ENCODE measurements around the gene GLA.

The GLA gene

DNA sequence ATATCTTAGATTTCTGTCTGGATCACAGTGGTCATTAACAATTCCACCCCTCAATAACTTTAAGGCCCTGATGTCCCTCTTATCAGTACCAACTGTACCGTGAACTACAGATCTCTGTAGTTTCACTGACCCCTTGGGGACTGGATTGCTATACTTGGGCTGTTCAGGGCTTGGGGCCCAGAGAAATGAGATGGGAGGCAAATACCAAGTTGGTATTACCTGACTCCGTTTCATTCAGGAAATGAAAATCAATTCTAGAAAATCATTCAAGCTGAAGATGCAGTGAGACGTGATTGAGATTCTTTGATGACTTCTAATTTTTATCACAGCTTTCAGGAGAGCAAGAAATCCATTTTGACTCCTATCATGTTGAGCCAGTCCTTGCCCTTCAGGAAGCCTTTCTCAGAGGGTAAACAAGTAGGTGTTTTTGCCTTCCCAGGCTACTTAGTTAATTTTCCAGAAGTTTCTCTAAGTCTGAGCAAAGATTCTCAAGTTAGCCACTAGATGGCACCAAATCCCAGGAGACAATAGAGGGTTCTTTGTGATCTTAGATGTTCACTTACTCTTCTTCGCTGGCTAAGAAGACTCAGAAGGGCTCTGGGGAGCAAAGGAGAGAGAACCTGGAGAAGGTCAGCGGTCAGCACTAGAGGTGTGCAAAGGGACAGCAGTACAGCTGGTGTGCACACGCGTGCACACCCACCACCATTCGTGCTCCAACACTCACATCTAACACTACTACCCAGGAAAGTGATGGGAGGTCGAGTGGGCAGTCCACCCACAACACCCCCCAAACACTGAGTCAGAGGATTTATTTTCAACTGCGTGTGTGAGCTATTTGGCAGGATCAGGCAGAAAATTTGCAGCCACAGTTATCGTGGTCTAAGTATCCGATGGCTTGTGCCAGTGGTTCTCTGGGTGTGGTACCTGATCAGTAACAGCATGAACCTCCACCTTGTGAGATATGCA, 7.7 kb upstream of the GLA start:
- no peak for TF ChIP-seq GATA3 (IDR thresholded peaks at IDR 0.05; ENCODE audit: low read depth, low read length)

DNA sequence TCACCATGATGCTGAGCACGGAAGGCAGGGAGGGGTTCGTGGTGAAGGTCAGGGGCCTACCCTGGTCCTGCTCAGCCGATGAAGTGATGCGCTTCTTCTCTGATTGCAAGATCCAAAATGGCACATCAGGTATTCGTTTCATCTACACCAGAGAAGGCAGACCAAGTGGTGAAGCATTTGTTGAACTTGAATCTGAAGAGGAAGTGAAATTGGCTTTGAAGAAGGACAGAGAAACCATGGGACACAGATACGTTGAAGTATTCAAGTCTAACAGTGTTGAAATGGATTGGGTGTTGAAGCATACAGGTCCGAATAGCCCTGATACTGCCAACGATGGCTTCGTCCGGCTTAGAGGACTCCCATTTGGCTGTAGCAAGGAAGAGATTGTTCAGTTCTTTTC, 4.3 kb upstream of the GLA start:
- no peak for TF ChIP-seq GATA3 (IDR thresholded peaks at IDR 0.05; ENCODE audit: low read depth, low read length)

DNA sequence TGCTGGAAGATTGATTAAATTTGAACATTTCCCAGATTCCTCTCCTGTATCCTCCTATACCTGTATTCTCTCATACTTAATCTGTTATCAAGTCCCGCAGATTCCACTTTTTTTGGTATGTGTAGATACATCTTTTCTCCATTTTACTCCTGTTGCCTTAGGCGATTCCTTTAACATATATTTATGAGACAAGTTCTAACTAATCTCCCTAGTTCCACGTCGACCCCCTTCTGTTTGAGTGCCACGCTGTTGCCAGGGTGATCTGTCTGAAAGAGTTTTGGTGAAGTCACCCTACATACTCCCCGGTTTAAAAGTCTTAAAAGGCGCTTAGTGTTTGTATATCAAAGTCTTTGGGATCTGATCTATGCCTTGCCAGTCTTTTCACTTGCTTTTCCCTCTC, 2.7 kb upstream of the GLA start:
- TF ChIP-seq GATA3 (IDR thresholded peaks at IDR 0.05; ENCODE audit: low read depth, low read length) (no peak), GATA2 (IDR thresholded peaks at IDR 0.05; ENCODE audit: low read depth, low read length) (no peak)

DNA sequence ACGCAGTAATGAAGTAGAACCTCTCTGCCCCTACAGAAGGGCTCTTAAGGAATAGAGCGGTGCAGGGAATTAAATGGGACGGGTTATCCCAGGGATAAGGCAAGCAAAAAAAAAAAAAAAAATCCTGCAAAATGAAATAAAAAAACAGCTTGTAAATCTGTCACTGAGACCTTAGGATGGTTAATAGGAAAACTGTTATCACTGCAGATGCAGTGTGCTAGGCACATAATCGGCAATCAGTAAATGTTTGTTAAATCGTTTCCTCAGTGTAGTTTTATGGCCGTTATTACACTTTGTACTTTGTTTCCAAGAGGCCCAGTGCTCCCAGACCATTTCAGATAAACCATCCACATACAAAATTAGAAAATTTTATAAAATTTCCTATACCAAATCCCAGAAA, 1.3 kb upstream of the GLA start:
- no peak for TF ChIP-seq GATA2 (IDR thresholded peaks at IDR 0.05; ENCODE audit: low read depth, low read length)
- no peak for TF ChIP-seq GATA3 (IDR thresholded peaks at IDR 0.05; ENCODE audit: low read depth, low read length)

DNA sequence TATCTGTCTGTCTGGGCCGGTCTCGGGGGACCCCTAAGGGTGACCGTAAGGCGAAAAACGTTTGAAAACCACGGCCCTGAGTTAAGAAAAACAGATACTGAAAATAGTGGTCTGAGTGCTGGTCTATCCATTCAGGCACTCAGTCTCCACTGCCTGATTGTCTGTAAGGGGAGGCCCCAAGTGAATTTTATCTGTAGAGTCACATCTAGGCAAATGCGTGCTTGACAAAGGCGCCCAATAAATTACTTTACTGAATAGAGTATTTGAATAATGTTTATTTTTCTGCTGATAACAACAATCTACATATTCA, 762 bp upstream of the GLA start:
- no peak for TF ChIP-seq GATA2 (IDR thresholded peaks at IDR 0.05; ENCODE audit: low read depth, low read length)
- no peak for TF ChIP-seq GATA3 (IDR thresholded peaks at IDR 0.05; ENCODE audit: low read depth, low read length)

DNA sequence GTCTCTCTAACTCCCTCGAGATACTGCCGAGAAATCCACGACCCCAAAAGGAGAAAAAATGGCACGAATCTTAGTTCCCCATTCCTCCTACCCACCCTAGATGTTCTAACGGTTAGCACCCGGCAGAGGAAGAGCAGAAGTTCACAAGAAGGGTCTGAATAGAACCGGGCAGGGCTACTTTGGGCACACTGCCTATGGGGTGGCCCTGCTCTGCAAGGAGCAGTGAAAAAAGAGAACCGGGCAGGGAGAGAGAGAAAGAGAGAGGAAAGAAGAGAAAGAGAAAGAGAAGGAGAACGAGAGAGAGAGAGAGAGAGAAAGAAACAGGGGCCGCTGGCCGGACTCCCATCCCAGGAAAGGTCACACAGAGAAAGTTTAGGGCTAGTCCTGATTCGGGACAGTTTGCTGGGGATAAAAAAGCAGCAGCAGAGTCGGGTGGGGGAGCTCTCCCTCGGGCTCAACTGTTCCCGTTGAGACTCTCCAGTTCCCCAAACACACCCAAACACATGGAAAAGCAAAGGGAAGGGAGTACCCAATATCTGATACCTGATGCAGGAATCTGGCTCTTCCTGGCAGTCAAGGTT, 468 bp downstream of the GLA start:
- no peak for TF ChIP-seq GATA2 (IDR thresholded peaks at IDR 0.05; ENCODE audit: low read depth, low read length)
- no peak for TF ChIP-seq GATA3 (IDR thresholded peaks at IDR 0.05; ENCODE audit: low read depth, low read length)

DNA sequence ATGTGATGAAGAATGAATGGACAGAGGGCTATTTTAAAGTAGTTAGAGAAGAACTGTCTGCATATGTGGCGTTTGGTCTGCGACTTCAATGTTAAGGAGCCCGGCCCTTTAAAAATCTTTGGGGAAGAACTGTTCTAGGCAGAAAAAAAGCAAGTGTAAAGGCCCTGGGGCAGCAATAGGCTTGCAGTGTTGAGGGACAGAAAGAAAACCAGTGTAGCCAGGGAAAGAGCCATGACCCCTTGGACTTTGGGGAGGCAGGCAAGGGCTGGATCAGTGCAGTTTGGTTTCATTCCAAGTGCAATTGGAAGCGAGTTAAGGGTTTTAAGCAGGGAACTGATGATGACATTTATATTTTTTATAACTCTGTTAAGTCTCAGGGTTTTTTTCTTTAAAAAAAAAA, 7.9 kb downstream of the GLA start:
- no peak for TF ChIP-seq GATA2 (IDR thresholded peaks at IDR 0.05; ENCODE audit: low read depth, low read length)
- no peak for TF ChIP-seq GATA3 (IDR thresholded peaks at IDR 0.05; ENCODE audit: low read depth, low read length)

DNA sequence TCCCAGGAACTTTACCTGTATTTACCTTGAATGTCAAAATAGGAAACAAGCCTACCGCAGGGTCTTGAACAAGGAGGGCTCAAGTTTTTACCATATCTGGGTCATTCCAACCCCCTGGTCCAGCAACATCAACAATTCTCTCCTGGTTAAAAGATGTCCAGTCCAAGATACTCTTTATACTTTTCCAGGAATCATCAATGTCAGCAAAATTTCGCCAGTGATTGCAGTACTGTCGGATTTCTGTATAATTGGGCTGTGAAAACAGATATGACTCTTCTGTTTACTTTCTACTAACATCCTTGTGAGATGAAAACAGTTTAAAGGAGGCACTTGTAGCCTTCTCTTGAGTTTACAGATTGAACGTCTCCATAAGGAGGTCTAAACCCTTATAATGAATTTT, 9.0 kb downstream of the GLA start:
- TF ChIP-seq GATA3 (IDR thresholded peaks at IDR 0.05; ENCODE audit: low read depth, low read length) (no peak), GATA2 (IDR thresholded peaks at IDR 0.05; ENCODE audit: low read depth, low read length) (no peak)

DNA sequence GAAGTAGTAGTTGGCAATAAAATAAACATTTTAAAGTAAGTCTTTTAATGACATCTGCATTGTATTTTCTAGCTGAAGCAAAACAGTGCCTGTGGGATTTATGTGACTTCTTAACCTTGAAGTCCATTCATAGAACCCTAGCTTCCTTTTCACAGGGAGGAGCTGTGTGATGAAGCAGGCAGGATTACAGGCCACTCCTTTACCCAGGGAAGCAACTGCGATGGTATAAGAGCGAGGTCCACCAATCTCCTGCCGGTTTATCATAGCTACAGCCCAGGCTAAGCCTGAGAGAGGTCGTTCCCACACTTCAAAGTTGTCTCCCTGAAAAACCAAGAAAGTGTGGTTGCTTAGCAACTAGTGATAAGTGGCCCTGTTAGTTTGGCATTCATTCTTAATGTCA, 9.9 kb downstream of the GLA start:
- TF ChIP-seq GATA3 (IDR thresholded peaks at IDR 0.05; ENCODE audit: low read depth, low read length): no peak

DNA sequence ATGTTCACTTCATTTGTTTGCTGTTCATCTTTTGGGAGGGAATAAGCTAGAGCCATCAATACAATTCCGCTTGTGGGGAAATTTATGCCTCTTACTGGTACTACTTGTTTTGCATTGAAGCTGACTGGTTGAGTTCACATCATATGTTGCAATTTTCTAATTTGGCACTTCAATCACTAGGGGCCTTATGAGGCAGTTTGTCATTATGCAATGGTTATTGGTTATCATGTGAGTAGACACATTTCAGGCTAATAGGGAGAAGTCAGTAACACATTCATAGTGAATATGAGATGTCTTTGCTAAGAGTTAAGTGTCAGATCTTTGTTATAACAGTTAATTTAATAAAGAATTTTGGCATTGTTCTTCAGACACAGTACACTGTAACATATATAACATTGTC, 11.9 kb downstream of the GLA start:
- TF ChIP-seq GATA2 (IDR thresholded peaks at IDR 0.05; ENCODE audit: low read depth, low read length): no peak
- TF ChIP-seq GATA3 (IDR thresholded peaks at IDR 0.05; ENCODE audit: low read depth, low read length): no peak

DNA sequence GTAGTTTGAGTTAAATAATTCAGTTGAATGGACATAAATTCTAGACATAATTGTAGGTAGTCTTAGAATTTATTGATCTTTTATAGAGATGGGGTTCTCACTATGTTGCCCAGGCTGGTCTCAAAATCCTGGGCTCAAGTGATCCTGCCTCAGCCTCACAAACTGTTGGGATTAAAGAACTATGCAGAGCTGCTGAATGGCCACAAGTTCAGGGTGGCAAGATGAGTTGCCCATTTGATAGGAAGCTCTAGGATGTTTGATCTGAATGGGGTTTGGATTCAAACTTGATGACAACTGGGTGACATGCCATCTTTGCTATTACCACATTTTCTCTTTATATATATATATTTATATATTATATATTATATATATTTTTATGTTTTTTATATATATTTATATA, 13.4 kb downstream of the GLA start:
- TF ChIP-seq GATA2 (IDR thresholded peaks at IDR 0.05; ENCODE audit: low read depth, low read length) (no peak), GATA3 (IDR thresholded peaks at IDR 0.05; ENCODE audit: low read depth, low read length) (no peak)

DNA sequence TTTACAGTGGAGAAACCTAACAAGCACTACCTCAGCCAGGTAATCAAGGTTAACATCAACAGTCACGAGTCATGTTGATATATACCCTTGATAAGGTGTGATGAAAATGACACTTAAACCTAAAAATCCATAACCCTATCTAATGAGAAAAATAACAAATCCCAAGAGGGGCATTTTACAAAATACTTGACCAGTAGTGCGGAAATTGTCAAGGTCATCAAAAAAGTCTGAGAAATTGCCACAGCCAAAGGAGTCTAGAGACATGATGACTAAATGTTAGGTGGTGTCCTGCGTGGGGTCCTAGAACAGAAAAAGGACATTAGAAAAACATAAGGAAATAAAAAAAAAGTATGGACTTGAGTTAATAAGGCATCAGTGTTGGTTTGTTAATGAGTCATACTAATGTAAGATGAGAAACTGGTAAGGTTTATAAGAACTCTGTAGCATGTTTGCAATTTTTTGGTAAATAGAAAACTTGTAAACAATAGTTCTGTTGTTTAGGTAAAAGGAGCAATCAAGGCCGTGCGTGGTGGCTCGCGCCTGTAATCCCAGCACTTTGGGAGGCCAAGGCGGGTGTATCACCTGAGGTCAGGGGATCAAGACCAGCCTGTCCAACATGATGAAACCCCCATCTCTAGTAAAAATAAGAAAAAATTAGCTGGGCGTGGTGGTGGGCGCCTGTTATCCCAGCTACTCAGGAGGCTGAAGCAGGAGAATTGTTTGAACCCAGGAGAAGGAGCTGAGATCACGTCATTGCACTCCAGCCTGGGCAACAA, 14.0 kb downstream of the GLA start:
- TF ChIP-seq GATA2 (IDR thresholded peaks at IDR 0.05; ENCODE audit: low read depth, low read length): no peak
- no peak for TF ChIP-seq GATA3 (IDR thresholded peaks at IDR 0.05; ENCODE audit: low read depth, low read length)

DNA sequence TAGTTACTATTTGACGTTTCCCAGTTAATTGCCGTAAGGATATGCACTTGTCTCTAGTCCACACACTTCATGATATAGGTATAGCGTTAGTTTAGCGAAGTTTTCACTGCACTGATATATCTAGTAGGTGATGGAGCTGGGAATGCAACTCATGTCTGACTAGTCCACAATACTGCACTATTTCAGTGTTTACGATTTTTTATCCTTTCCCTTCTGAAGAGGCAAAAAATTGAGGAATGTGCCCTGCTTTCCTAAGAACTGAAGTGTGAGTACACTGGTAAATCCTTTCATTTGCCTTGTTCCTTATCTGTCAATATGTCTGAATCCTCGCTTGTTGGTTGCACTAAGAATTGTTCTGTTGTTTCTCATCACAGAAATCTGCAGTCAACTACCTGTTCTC, 15.9 kb downstream of the GLA start:
- no peak for TF ChIP-seq GATA3 (IDR thresholded peaks at IDR 0.05; ENCODE audit: low read depth, low read length)
- no peak for TF ChIP-seq GATA2 (IDR thresholded peaks at IDR 0.05; ENCODE audit: low read depth, low read length)

DNA sequence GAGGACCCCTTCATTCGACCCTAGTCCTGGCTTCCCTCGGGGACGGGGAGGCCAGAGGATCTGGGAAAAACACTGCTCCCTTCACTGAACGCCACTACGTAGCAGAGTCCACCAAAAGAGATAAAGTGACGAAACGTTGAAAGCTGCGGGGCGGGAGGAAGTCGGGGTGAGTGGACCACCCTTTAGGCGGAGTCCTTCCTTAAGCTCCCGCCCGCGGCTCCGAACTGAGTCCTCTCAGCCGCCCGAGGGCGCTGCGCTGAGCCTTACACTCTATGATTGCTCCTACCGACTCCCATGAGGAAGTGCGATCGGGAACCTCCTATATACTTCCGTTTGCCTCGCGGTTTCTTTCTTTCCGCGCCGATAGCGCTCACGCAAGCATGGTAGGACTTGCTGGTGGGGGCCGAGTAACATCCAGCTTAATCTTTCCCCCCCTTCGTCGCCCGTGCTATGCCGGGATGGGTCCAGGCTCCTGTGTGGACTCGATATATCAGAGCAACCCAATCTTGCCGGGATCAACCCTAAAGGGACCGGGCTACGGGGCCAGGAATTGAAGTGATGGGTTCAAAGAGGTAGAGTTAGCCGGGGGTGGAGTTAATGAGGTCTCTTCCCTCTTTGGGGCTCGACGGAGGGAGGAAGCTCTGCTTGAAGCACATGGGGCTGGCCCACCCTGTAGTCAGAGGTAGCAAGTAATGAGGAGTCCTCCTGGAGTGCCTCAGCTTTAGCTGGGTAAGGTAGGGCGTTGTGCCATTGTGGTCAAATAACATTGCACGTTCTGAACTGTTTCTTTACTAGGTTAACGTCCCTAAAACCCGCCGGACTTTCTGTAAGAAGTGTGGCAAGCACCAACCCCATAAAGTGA, 16.8 kb downstream of the GLA start, which contains the start of gene RPL36A:
Gene RPL36A, plus strand, starts transcription at position 348 of the 862 bp plus-strand sequence. Its CDS starts 33 bp downstream, at position 381.
- TF ChIP-seq GATA3 (IDR thresholded peaks at IDR 0.05; ENCODE audit: low read depth, low read length) (no peak), GATA2 (IDR thresholded peaks at IDR 0.05; ENCODE audit: low read depth, low read length) (no peak; the same call in 1 of the 2 replicates)

All from SH-SY5Y (cell line).